Gastroesophageal sphincter (tissue), 4 donors: ENCODE measurements around the gene CIRBP. TPM values are rescaled to one million over a fixed set of nuclear protein-coding genes. Genes with fewer than 3 reads are reported as not detected.

Source experiments
- ATAC-seq: fragments of 150-250 bp; one replicate; pipeline ENCODE4 v1.9.1; 2016; ENCODE audit warnings: mild to moderate bottlenecking, moderate library complexity
- H3K27ac ChIP-seq, 4 donors: fragments of 200-600 bp; sonication (generic) in 3 of 4; 1 replicate in 3 of 4; 2 replicates in 1 of 4; pipeline ENCODE4 v1.5.1; 2016 to 2019
- H3K27me3 ChIP-seq: fragments of 200-600 bp; sonication (generic); one replicate; pipeline ENCODE4 v1.5.1; 2019
- H3K36me3 ChIP-seq, 2 donors: fragments of 200-600 bp; sonication (generic); one replicate each; pipeline ENCODE4 v1.5.1; 2019; ENCODE audit warnings: control low read depth in 1 of 2
- H3K4me1 ChIP-seq, 3 donors: fragments of 200-600 bp; sonication (generic); 1 replicate in 2 of 3; 2 replicates in 1 of 3; pipeline ENCODE4 v1.5.1; 2016 to 2019; ENCODE audit warnings: control low read depth in 2 of 3
- H3K4me3 ChIP-seq, 2 donors: fragments of 200-600 bp; sonication (generic); one replicate each; pipeline ENCODE4 v1.5.1; 2019; ENCODE audit warnings: mild to moderate bottlenecking in 1 of 2, moderate library complexity in 1 of 2
- H3K9me3 ChIP-seq, 3 donors: fragments of 200-600 bp; sonication (generic); one replicate each; pipeline ENCODE4 v1.5.1; 2017 to 2019; ENCODE audit warnings: control low read depth in 2 of 3
- EP300 ChIP-seq: sonication (generic); formaldehyde crosslinking; IDR thresholded peaks from one replicate; pipeline ENCODE4 v1.6.1; 2017; ENCODE audit warnings: antibody characterized with exemption, mild to moderate bottlenecking
- POLR2A ChIP-seq, 2 donors: fragments of 450-650 bp; IDR thresholded peaks; one replicate each; pipeline ENCODE4 v1.6.1; 2017; ENCODE audit warnings: antibody characterized with exemption in 2 of 2, mild to moderate bottlenecking in 2 of 2, moderate library complexity in 1 of 2
- POLR2AphosphoS5 ChIP-seq: sonication (generic); formaldehyde crosslinking; IDR thresholded peaks from one replicate; pipeline ENCODE4 v1.6.1; 2017; ENCODE audit warnings: antibody characterized with exemption
- WGBS, 2 donors: methylation state at CpG; one replicate each; pipeline ENCODE4 v1.1.5; 2018; ENCODE audit warnings: low coverage in 1 of 2; 5-methylcytosine and 5-hydroxymethylcytosine counted together
- total RNA-seq, 4 donors: library from RNA; depleted of rRNA; stranded (reverse); fragments of >200 nt; gene quantifications; one replicate each; pipeline ENCODE4 v1.1.0, GENCODE V29; 2016
- TF ChIP-seq, protein P1 (sequence below), 4 experiments: fragments of 200-600 bp in 2 of 4; fragments of 450-650 bp in 2 of 4; sonication (generic) in 1 of 4; IDR thresholded peaks; one replicate each; pipeline ENCODE4 v1.5.1; 2017 to 2019; ENCODE audit warnings: antibody characterized with exemption in 4 of 4, mild to moderate bottlenecking in 2 of 4, moderate library complexity in 2 of 4

CIRBP gene
- total RNA-seq, 4 donors from 2014 or later: 350 to 708 (median 559) TPM

DNA sequence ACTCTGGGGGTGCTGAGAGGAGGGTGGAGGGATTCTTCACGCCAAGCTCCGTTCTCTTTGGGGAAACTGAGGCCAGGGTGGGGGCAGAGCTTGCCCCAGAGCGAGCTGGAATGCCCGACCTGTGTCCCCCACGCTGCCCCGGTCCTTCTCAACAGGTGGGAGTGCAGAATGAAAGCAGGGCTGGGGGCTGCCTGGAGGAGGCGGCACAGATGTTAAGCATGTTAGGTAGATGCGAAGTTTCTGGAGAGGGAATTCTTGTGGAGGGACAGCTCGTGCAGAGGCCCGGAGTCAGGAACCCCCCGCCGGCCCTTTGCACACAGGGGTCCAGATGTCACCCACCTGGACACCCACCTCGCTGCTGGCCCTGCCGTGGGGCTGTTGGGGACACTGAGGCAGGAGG is 25.6 kb downstream of the CIRBP start:
- H3K27me3 ChIP-seq: peaks cover 71% of the 10 kb centered on the region
- WGBS, 2 donors: 40 to 66% methylated on average over 1 to 8 of the region's 14 CpGs
- no peaks in the 10 kb centered on the region for H3K9me3 ChIP-seq
- TF ChIP-seq, protein P1, sequence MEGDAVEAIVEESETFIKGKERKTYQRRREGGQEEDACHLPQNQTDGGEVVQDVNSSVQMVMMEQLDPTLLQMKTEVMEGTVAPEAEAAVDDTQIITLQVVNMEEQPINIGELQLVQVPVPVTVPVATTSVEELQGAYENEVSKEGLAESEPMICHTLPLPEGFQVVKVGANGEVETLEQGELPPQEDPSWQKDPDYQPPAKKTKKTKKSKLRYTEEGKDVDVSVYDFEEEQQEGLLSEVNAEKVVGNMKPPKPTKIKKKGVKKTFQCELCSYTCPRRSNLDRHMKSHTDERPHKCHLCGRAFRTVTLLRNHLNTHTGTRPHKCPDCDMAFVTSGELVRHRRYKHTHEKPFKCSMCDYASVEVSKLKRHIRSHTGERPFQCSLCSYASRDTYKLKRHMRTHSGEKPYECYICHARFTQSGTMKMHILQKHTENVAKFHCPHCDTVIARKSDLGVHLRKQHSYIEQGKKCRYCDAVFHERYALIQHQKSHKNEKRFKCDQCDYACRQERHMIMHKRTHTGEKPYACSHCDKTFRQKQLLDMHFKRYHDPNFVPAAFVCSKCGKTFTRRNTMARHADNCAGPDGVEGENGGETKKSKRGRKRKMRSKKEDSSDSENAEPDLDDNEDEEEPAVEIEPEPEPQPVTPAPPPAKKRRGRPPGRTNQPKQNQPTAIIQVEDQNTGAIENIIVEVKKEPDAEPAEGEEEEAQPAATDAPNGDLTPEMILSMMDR (IDR thresholded peaks at IDR 0.05): no peak
- TF ChIP-seq EP300 (no peak), POLR2AphosphoS5 (no peak), POLR2A (IDR thresholded peaks at IDR 0.05) (no peak)
- H3K4me3 ChIP-seq: no peak overlapping the region
- H3K4me1 ChIP-seq: peaks cover 0 to 15% (median 9%) of the 10 kb centered on the region in 3 donors
- no peaks in the 10 kb centered on the region for H3K36me3 ChIP-seq
- H3K27ac ChIP-seq: no peak overlapping the region
- no peak for ATAC-seq

DNA sequence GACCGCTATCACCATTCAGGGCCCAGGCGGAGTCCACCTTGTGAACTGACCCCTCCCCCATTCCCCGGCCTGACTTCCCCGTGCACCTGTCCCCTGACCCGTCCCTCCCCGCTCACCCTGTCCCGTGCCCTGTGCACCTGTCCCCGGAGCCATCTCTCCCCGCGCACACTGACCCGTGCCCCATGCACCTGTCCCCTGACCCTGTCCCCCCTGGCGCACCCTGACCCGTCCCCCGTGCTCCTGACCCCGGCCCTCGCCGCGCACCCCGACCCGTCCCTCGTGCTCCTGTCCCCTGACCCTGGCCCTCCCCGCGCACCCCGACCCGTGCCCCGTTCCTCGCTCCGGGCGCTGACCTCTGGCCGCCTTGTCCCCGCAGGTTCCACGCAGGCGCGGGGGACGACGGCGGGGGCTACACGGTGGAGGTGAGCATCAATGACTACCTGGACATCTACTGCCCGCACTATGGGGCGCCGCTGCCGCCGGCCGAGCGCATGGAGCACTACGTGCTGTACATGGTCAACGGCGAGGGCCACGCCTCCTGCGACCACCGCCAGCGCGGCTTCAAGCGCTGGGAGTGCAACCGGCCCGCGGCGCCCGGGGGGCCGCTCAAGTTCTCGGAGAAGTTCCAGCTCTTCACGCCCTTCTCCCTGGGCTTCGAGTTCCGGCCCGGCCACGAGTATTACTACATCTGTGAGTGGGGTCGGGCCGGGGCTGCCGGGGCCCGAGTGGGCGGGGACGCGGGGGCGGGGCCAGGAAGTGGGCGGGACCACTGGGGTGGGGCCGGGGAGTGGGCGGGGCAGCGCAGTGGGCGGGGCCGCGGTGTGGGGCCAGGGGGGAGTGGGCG is 26.3 kb downstream of the CIRBP start:
- H3K27me3 ChIP-seq: peaks cover 71% of the 10 kb centered on the region
- H3K4me3 ChIP-seq: no peak overlapping the region
- no peaks in the 10 kb centered on the region for H3K9me3 ChIP-seq
- H3K4me1 ChIP-seq: peaks cover 0 to 15% (median 9%) of the 10 kb centered on the region in 3 donors
- H3K27ac ChIP-seq: no peak overlapping the region
- ATAC-seq: no peak
- H3K36me3 ChIP-seq: no peaks in the 10 kb centered on the region
- TF ChIP-seq POLR2AphosphoS5 (no peak), POLR2A (IDR thresholded peaks at IDR 0.05) (no peak)
- TF ChIP-seq, protein P1 (IDR thresholded peaks at IDR 0.05): no peak
- WGBS, 2 donors: 22 to 37% methylated on average over 9 to 10 of the region's 82 CpGs

DNA sequence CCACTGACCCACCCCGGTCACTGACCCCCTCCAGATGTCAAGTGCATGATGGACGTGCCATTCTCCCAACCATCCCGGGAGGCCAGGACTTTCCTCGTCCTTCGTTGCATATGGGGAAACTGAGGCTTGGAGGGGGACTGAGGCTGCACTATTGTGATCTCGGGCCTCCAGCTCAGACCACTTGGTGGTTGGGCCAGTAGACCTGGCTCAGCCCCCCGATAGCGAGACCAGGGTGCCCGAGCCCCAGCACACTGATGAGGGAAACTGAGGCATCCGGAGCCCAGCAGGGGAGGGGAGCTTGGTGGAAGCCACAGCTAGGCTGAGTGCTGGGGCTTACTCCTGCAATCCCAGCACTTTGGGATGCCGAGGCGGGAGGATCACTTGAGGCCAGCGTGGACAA is 26.9 kb downstream of the CIRBP start:
- TF ChIP-seq, protein P1 (IDR thresholded peaks at IDR 0.05): no peak
- TF ChIP-seq POLR2A (IDR thresholded peaks at IDR 0.05) (no peak), EP300 (no peak), POLR2AphosphoS5 (no peak)
- H3K4me3 ChIP-seq: no peak overlapping the region
- peaks cover 68% of the 10 kb centered on the region for H3K27me3 ChIP-seq
- no peak overlapping the region for H3K27ac ChIP-seq
- WGBS, 2 donors: no CpG with 5 or more reads among the region's 13 CpGs
- H3K36me3 ChIP-seq: no peaks in the 10 kb centered on the region
- H3K4me1 ChIP-seq: peaks cover 0 to 15% (median 9%) of the 10 kb centered on the region in 3 donors
- ATAC-seq: no peak
- no peaks in the 10 kb centered on the region for H3K9me3 ChIP-seq

DNA sequence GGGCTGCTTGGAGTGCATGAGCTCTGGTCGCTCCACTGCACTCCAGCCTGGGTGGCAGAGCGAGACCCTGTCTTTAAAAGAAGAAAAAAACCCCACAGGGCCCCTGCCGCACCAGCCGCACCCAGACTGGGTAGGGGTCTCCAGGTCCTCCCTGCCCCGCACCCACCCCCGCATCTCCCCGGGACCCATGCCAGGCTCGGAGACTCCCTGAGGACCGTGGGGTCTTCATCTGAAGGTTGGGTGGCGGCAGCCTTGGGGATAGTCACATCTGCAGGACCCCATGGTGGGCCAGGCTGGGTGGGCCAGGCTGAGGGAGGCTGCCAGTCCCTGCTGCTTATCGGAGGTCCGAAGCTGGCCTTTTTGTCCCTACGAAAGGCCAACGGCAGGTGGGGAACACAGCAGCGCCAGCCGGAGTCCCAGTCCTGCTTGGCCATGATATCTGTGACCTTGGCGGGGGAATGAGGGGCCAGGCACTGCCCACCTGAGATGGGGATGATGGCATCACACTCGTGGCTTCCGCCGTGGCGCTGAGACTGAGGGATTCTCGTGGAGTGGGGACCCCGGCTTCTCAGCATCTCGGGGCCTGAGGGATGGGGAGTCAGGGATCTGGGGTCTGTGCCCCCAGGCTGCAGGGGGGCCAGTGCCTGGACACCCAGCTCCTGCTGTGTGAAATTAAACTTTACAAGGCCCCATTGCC is 27.6 kb downstream of the CIRBP start:
- WGBS, 2 donors: 80 to 100% methylated on average over 1 of the region's 24 CpGs
- ATAC-seq: no peak
- TF ChIP-seq POLR2AphosphoS5 (no peak), POLR2A (IDR thresholded peaks at IDR 0.05) (no peak), EP300 (no peak)
- TF ChIP-seq, protein P1 (IDR thresholded peaks at IDR 0.05): no peak
- Histone ChIP-seq H3K36me3 (no peaks in the 10 kb centered on the region), H3K27me3 (peaks cover 61% of the 10 kb centered on the region), H3K27ac (no peak overlapping the region), H3K4me1 (peaks cover 0 to 15% (median 9%) of the 10 kb centered on the region in 3 donors), H3K9me3 (no peaks in the 10 kb centered on the region), H3K4me3 (no peak overlapping the region)
